MM.1S (cell line): ENCODE results near the gene EFNA5.

Experiments
- EZH2 ChIP-seq: fragments of 300-600 bp; sonication (generic); optimal IDR thresholded peaks from 2 replicates; pipeline ENCODE3; 2017; ENCODE audit warnings: low read depth, mild to moderate bottlenecking, antibody characterized with exemption, low read length, mixed read lengths
- TF ChIP-seq, protein P1 (sequence below): fragments of 300-600 bp; sonication (generic); IDR thresholded peaks from 2 replicates; pipeline ENCODE4 v1.5.1; 2016; ENCODE audit warnings: antibody characterized with exemption, low read length, mixed read lengths

DNA sequence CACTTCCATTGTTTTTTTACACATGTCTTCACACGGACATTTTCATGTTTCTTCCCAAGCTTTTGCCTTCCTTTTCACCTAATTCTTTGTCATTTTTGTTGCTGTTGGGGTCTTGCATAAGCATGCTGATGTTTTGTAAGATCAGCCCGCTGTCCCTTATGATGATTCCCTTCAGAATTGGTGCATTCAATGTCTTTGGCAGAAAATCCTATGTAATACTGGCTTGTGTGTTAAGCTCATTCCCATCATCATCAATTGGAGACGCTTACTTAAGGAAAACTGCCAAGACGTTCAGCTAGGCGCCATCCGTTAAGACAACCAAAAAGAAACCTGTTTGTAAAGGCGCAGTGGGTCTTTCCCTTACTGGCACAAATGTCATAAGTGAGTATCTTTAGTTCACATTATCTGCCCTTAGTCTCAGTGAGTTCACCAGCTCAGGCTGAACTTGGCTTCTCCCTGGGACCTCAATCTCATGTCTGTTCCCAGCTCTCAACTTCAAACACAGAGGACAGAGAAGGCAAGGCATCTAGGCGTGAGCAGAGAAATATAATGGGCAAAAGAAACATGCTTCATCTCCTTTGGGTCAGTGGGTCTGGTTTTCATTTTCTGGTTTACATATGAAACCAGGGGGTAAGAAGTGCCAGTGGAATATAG, 97.9 kb downstream of the EFNA5 start:
- TF ChIP-seq, protein P1, sequence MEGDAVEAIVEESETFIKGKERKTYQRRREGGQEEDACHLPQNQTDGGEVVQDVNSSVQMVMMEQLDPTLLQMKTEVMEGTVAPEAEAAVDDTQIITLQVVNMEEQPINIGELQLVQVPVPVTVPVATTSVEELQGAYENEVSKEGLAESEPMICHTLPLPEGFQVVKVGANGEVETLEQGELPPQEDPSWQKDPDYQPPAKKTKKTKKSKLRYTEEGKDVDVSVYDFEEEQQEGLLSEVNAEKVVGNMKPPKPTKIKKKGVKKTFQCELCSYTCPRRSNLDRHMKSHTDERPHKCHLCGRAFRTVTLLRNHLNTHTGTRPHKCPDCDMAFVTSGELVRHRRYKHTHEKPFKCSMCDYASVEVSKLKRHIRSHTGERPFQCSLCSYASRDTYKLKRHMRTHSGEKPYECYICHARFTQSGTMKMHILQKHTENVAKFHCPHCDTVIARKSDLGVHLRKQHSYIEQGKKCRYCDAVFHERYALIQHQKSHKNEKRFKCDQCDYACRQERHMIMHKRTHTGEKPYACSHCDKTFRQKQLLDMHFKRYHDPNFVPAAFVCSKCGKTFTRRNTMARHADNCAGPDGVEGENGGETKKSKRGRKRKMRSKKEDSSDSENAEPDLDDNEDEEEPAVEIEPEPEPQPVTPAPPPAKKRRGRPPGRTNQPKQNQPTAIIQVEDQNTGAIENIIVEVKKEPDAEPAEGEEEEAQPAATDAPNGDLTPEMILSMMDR: no peak
- TF ChIP-seq EZH2: no peak
